PC-3 (cell line): Measurements from ENCODE around the gene LILRB2. TPM values are rescaled to one million over a fixed set of nuclear protein-coding genes. Genes with fewer than 3 reads are reported as not detected.
"Not testable (repeated sequence)": the region's sequence is repeated elsewhere in the genome, so short reads cannot be mapped to it uniquely, and the experiment has no call there.

Experiments
- ATAC-seq: fragments of 200-7000 bp; cut with Tn5 transposase; 2 replicates; pipeline ENCODE4 v1.9.1; 2020; ENCODE audit warnings: mild to moderate bottlenecking, moderate library complexity
- BruUV-seq: library from RNA; stranded (reverse); fragments of 400-500 nt; replicated peaks from 2 replicates; lab custom pipeline; 2021; lab: Mats Ljungman, UMichigan
- CTCF ChIA-PET: fragments of 300-600 bp; sonication (Branson Sonifier 250); formaldehyde crosslinking; loops from one replicate; lab custom pipeline; 2022; ENCODE audit warnings: antibody characterized with exemption; lab: Charles Lee
- POLR2A ChIA-PET: fragments of 300-600 bp; sonication (Branson Sonifier 250); formaldehyde crosslinking; loops from one replicate; lab custom pipeline; 2022; ENCODE audit warnings: antibody characterized with exemption; ENCODE audit not compliant: unreplicated experiment; lab: Charles Lee
- DNase-seq: peaks from one replicate; pipeline ENCODE4 v3.0.0-alpha.2; 2015
- H2AFZ ChIP-seq: fragments of 300-600 bp; sonication (generic); 2 replicates; pipeline ENCODE4 v1.6.0; 2016; ENCODE audit warnings: antibody characterized with exemption, low read length
- H3F3A ChIP-seq: fragments of 300-600 bp; sonication (generic); one replicate; pipeline ENCODE4 v1.6.0; 2017; ENCODE audit warnings: antibody characterized with exemption, low read length, control low read depth, mild to moderate bottlenecking; ENCODE audit not compliant: unreplicated experiment
- H3K27ac ChIP-seq: fragments of 300-600 bp; sonication (generic); 2 replicates; pipeline ENCODE4 v1.5.1; 2016; ENCODE audit warnings: mild to moderate bottlenecking, low read length
- H3K27me3 ChIP-seq: fragments of 300-600 bp; sonication (generic); 2 replicates; pipeline ENCODE4 v1.6.1; 2016; ENCODE audit warnings: low read length, mixed read lengths
- H3K36me3 ChIP-seq: fragments of 300-600 bp; sonication (generic); 2 replicates; pipeline ENCODE4 v1.6.1; 2016; ENCODE audit warnings: low read depth, mixed run types, low read length, mixed read lengths
- H3K4me1 ChIP-seq: fragments of 300-600 bp; sonication (generic); 2 replicates; pipeline ENCODE4 v1.5.1; 2016; ENCODE audit warnings: low read length; ENCODE audit not compliant: insufficient read depth
- H3K4me2 ChIP-seq: fragments of 300-600 bp; sonication (generic); 2 replicates; pipeline ENCODE4 v1.6.0; 2016; ENCODE audit warnings: low read length
- H3K4me3 ChIP-seq: fragments of 300-600 bp; sonication (generic); 2 replicates; pipeline ENCODE4 v1.5.1; 2016; ENCODE audit warnings: mild to moderate bottlenecking, low read length, mixed read lengths
- H3K79me2 ChIP-seq: fragments of 300-600 bp; sonication (generic); 2 replicates; pipeline ENCODE4 v1.6.1; 2017; ENCODE audit warnings: low read length, mixed read lengths
- H3K9ac ChIP-seq: fragments of 300-600 bp; sonication (generic); 2 replicates; pipeline ENCODE4 v1.6.0; 2016; ENCODE audit warnings: mild to moderate bottlenecking, low read length
- H3K9me2 ChIP-seq: fragments of 300-600 bp; sonication (generic); replicated peaks from 2 replicates; pipeline ENCODE4 v1.6.1; 2016; ENCODE audit warnings: mixed run types, low read length, mixed read lengths
- H3K9me3 ChIP-seq: fragments of 300-600 bp; sonication (generic); 2 replicates; pipeline ENCODE4 v1.6.1; 2016; ENCODE audit warnings: low read length, mixed read lengths
- H4K20me1 ChIP-seq: fragments of 300-600 bp; sonication (generic); 2 replicates; pipeline ENCODE4 v1.6.1; 2016; ENCODE audit warnings: low read length, mixed read lengths
- EZH2 ChIP-seq: fragments of 300-600 bp; sonication (generic); IDR thresholded peaks from one replicate; pipeline ENCODE4 v1.6.1; 2017; ENCODE audit warnings: antibody characterized with exemption, mild to moderate bottlenecking, low read length; ENCODE audit not compliant: unreplicated experiment
- EZH2phosphoT487 ChIP-seq: fragments of 300-600 bp; sonication (generic); IDR thresholded peaks from 2 replicates; pipeline ENCODE4 v1.6.1; 2018; ENCODE audit warnings: mild to moderate bottlenecking, antibody characterized with exemption, low read length, borderline replicate concordance
- intact Hi-C: fragments of 100-400 bp; cut with micrococcal nuclease; formaldehyde crosslinking; loops from 2 replicates; pipeline ENCODE4 v1.9.0; 2023
- total RNA-seq: library from RNA; depleted of rRNA; stranded (reverse); fragments of >200 nt; gene quantifications from 2 replicates; pipeline ENCODE4 v1.2.3, GENCODE V29; 2014
- TF ChIP-seq, protein P1 (sequence below): fragments of 300-600 bp; sonication (generic); conservative IDR thresholded peaks from 2 replicates; pipeline ENCODE4 v1.5.1; 2017; ENCODE audit warnings: antibody characterized with exemption, low read depth, mild to moderate bottlenecking, low read length

Gene LILRB2
- total RNA-seq, 1 experiment from 2014 or later: not detected

- H3K27ac ChIP-seq, H2AFZ ChIP-seq, intact Hi-C loops, H3K9me3 ChIP-seq, POLR2A ChIA-PET, DNase-seq, H3K4me1 ChIP-seq, H3K4me2 ChIP-seq, CTCF ChIA-PET, H3K36me3 ChIP-seq, H4K20me1 ChIP-seq, H3F3A ChIP-seq, H3K79me2 ChIP-seq, H3K9ac ChIP-seq, BruUV-seq, H3K9me2 ChIP-seq, H3K4me3 ChIP-seq, ATAC-seq: not testable (repeated sequence)
- H3K27me3 ChIP-seq: peaks cover 48% of the 10 kb centered on the region
Observed at GRCh38 chr19:54322295-54322694, 41.4 kb upstream of the LILRB2 start.

DNA sequence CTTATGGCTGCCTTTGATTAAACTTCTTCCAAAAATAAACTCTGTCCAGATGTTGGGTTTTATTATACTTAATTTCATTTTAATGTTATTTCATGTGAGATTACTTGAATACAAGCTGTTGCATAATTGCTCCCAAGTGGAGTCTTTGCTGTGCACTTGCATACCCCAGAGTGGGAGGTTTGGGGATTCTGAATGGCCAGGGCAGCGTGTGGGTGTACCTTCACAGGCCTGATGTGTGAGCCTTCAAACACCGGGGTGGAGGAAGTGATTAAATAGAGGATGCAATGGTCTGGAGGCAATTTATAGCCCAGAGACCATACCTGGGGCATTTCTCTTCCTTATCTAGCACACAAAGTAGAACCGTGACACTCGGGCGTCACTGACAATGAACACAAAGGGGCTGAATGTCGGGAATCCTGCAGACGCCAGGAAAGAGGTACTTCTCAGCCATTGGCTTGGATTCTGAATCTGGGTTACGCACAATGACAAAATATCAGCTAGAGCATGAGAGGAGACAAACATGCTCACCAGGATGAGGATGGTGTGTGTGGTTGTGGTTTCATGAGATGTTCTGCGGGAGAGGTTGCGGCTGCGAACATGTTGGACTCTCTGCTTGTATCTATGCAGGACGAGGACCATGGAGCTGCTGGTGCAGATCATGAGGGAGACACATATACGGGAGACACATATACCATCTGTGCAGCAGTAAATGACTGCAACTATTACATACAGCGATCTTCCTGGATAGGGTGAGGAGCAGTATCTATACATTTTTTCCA, 39.2 kb upstream of the LILRB2 start:
- Histone ChIP-seq H3K4me3 (no peak overlapping the region), H3K27ac (no peak overlapping the region), H4K20me1 (no peaks in the 10 kb centered on the region), H3K27me3 (peaks cover 69% of the 10 kb centered on the region), H3K9me3 (no peaks in the 10 kb centered on the region), H3K9me2 (no peaks in the 10 kb centered on the region), H3K9ac (no peak overlapping the region), H3K79me2 (no peaks in the 10 kb centered on the region), H3F3A (no peaks in the 10 kb centered on the region), H2AFZ (no peak overlapping the region), H3K36me3 (no peaks in the 10 kb centered on the region), H3K4me2 (no peak overlapping the region), H3K4me1 (no peaks in the 10 kb centered on the region)
- intact Hi-C loops: no loop called here
- ChIA-PET POLR2A (no interaction called here), CTCF (no interaction called here)
- TF ChIP-seq EZH2 (no peak), EZH2phosphoT487 (no peak)
- TF ChIP-seq, protein P1, sequence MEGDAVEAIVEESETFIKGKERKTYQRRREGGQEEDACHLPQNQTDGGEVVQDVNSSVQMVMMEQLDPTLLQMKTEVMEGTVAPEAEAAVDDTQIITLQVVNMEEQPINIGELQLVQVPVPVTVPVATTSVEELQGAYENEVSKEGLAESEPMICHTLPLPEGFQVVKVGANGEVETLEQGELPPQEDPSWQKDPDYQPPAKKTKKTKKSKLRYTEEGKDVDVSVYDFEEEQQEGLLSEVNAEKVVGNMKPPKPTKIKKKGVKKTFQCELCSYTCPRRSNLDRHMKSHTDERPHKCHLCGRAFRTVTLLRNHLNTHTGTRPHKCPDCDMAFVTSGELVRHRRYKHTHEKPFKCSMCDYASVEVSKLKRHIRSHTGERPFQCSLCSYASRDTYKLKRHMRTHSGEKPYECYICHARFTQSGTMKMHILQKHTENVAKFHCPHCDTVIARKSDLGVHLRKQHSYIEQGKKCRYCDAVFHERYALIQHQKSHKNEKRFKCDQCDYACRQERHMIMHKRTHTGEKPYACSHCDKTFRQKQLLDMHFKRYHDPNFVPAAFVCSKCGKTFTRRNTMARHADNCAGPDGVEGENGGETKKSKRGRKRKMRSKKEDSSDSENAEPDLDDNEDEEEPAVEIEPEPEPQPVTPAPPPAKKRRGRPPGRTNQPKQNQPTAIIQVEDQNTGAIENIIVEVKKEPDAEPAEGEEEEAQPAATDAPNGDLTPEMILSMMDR: no peak
- ATAC-seq (no peak), DNase-seq (no peak)
- no TSS peak for BruUV-seq

- no peak overlapping the region for H3K9ac ChIP-seq
- H3K4me3 ChIP-seq: no peak overlapping the region
- H3K4me1 ChIP-seq: no peaks in the 10 kb centered on the region
- BruUV-seq: no TSS peak
- H4K20me1 ChIP-seq: no peaks in the 10 kb centered on the region
- no peak overlapping the region for H3K4me2 ChIP-seq
- POLR2A ChIA-PET: no interaction called here
- DNase-seq (no peak), ATAC-seq (no peak)
- no peak for TF ChIP-seq EZH2
- no peak for TF ChIP-seq EZH2phosphoT487
- TF ChIP-seq, protein P1: no peak
- H3K27me3 ChIP-seq: peaks cover 78% of the 10 kb centered on the region
- no peaks in the 10 kb centered on the region for H3K9me3 ChIP-seq
- H3K27ac ChIP-seq: no peak overlapping the region
- no peak overlapping the region for H2AFZ ChIP-seq
- no peaks in the 10 kb centered on the region for H3F3A ChIP-seq
- H3K36me3 ChIP-seq: no peaks in the 10 kb centered on the region
- intact Hi-C loops: no loop called here
- H3K9me2 ChIP-seq: no peaks in the 10 kb centered on the region
- no peaks in the 10 kb centered on the region for H3K79me2 ChIP-seq
- CTCF ChIA-PET: no interaction called here
Observed at GRCh38 chr19:54319049-54319448, 38.1 kb upstream of the LILRB2 start.
